Measurements from ENCODE around the gene MMP24. TPM values are rescaled to one million over a fixed set of nuclear protein-coding genes. Genes with fewer than 3 reads are reported as not detected.

MMP24 gene
- total and polyA plus RNA-seq, 2 of the 13 experiments (the other 11 are each of a cell fraction or from before 2014, with no cell fraction given), result 0.29 to 0.35 TPM

GRCh38 chr20:35269055-35269781 is 42.7 kb downstream of the MMP24 start (continued):
- TF ChIP-seq EHMT2 (IDR thresholded peaks at IDR 0.05; ENCODE audit: borderline replicate concordance, low read depth, low read length), result 0 out of 2 replicates have a peak, but pooled peaks have one; percentile 58
- peak; percentile 83 for TF ChIP-seq KDM2A (CRISPR knock-in tag; IDR thresholded peaks at IDR 0.05; ENCODE audit: borderline replicate concordance, low read depth)
- TF ChIP-seq ZNF75D (CRISPR knock-in tag; IDR thresholded peaks at IDR 0.05; ENCODE audit: borderline replicate concordance), result 0 out of 2 replicates have a peak, but pooled peaks have one; percentile 25
- no peak for TF ChIP-seq KAT7 (CRISPR knock-in tag; IDR thresholded peaks at IDR 0.05; ENCODE audit: borderline replicate concordance)
- no peak for TF ChIP-seq ATF7-NPFF (CRISPR knock-in tag; IDR thresholded peaks at IDR 0.05; ENCODE audit: low read depth)
- TF ChIP-seq HHEX (CRISPR knock-in tag; IDR thresholded peaks at IDR 0.05), result no peak
- TF ChIP-seq JDP2 (CRISPR knock-in tag; IDR thresholded peaks at IDR 0.05; ENCODE audit: borderline replicate concordance), result no peak
- TF ChIP-seq MYPOP (CRISPR knock-in tag; IDR thresholded peaks at IDR 0.05), result no peak; the same call in 1 of the 2 replicates
- peak; percentile 84 for TF ChIP-seq ZFP91 (CRISPR knock-in tag; IDR thresholded peaks at IDR 0.05; ENCODE audit: borderline replicate concordance)
- no peak for TF ChIP-seq ZKSCAN1 (IDR thresholded peaks at IDR 0.05; ENCODE audit: low read length)
- no peak for TF ChIP-seq MAFG (CRISPR knock-in tag; IDR thresholded peaks at IDR 0.05)
- no peak for TF ChIP-seq GABPA (IDR thresholded peaks at IDR 0.05; ENCODE audit: low read depth, low read length)
- 0 out of 2 replicates have a peak, but pooled peaks have one; percentile 23 for TF ChIP-seq GABPA (CRISPR knock-in tag; IDR thresholded peaks at IDR 0.05; ENCODE audit: low read depth)
- no peak for TF ChIP-seq ELF4 (CRISPR knock-in tag; IDR thresholded peaks at IDR 0.05; ENCODE audit: borderline replicate concordance)
- no peak for TF ChIP-seq ZNF18 (CRISPR knock-in tag; IDR thresholded peaks at IDR 0.05; ENCODE audit: insufficient replicate concordance)
- no peak for TF ChIP-seq PHF8 (CRISPR knock-in tag; IDR thresholded peaks at IDR 0.05)
- TF ChIP-seq CREB3 (CRISPR knock-in tag; IDR thresholded peaks at IDR 0.05), result no peak
- TF ChIP-seq AHDC1 (CRISPR knock-in tag; IDR thresholded peaks at IDR 0.05; ENCODE audit: borderline replicate concordance), result no peak

Measured in HepG2 (cell line).